HG03571 (cell line): ENCODE data around the gene TMEM270.
"Not testable (repeated sequence)": the region's sequence is repeated elsewhere in the genome, so short reads cannot be mapped to it uniquely, and the experiment has no call there.

ENCODE experiments used
- ATAC-seq: cut with Tn5 transposase; IDR thresholded peaks from one replicate; pipeline ENCODE4 v1.9.1; 2021; ENCODE audit not compliant: unreplicated experiment

The TMEM270 gene

DNA sequence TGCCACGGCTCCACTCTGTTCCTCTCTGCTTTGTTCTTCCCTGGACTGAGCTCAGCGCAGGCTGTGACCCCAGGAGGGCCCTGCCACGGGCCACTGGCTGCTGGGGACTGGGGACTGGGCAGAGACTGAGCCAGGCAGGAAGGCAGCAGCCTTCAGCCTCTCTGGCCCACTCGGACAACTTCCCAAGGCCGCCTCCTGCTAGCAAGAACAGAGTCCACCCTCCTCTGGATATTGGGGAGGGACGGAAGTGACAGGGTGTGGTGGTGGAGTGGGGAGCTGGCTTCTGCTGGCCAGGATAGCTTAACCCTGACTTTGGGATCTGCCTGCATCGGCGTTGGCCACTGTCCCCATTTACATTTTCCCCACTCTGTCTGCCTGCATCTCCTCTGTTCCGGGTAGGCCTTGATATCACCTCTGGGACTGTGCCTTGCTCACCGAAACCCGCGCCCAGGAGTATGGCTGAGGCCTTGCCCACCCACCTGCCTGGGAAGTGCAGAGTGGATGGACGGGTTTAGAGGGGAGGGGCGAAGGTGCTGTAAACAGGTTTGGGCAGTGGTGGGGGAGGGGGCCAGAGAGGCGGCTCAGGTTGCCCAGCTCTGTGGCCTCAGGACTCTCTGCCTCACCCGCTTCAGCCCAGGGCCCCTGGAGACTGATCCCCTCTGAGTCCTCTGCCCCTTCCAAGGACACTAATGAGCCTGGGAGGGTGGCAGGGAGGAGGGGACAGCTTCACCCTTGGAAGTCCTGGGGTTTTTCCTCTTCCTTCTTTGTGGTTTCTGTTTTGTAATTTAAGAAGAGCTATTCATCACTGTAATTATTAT is 28.9 kb upstream of the TMEM270 start:
- ATAC-seq: no peak

DNA sequence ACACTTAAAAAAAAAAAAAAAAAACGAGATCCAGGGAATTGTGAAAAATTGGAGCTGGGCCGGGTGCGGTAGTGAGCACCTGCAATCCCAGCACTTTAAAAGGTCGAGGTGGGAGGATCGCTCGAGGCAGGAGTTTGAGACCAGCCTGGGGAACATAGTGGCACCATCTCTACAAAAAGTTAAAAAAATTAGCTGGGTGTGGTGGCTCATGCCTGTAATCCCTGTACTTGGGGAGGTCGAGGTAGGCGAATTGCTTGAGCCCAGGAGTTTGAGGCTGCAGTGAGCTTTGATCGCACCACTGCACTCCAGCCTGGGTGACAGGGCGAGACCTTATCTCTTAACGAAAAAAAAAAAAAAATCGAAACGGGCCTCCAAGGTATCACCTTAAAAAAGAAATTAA is 28.2 kb upstream of the TMEM270 start:
- ATAC-seq: no peak

DNA sequence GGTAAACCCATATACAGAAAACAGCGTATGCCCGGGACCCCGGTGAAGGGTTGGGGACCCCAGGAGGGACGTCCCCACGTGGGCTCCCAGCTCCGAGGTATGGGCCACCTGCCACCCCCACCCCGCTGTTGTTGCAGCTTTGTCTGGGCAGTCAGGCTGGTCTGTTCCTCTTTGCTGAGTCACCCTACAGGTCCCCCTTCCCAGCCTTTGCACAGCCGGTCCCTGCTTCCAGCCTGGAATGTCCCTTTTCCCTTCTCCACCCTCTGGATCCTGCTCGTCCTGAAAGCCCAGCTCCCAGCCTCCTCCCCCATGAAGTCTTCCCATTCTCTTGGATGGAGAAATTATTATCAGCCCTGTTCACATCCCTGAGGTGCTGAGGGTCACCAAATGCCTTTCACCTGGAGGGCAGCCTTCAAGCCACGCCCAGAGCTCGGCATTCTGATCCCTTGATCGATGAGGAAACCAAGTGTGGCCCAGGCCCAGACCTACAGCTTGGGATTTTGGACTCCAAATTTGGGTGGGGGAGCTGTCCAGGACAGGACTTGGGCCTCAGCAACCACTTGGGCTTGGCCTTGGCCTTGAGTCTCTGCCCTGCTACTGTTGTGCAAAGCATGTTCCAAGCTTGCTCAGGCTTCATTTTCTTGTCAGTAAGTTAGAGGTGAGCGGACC is 27.6 kb upstream of the TMEM270 start:
- ATAC-seq: no peak

DNA sequence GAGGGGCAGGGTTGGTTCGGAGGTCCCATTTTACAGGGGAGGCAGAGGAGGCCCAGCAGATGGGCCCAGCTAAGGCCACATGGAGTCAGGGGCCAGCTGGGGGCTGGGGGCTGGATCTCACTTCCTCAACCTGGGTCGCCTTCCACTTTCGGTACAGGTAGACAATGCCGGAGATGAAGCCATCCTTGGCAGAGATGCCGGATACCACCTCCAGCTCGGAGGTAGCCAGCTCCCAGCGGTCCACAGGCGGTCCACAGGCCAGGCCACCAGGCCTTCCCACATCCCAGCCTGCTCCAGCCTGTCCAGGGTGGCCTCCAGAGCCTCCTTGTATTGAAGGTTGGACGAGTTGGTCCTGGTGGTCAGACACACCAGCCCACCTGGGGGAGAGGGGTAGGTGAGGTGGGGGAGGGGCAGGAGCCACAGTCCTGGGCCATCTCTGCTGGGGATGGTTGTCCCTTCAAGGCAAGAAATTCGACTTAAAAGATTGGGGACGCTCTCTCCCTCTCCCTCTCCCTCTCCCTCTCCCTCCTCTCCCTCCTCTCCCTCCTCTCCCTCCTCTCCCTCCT is 26.2 kb upstream of the TMEM270 start:
- no peak for ATAC-seq

DNA sequence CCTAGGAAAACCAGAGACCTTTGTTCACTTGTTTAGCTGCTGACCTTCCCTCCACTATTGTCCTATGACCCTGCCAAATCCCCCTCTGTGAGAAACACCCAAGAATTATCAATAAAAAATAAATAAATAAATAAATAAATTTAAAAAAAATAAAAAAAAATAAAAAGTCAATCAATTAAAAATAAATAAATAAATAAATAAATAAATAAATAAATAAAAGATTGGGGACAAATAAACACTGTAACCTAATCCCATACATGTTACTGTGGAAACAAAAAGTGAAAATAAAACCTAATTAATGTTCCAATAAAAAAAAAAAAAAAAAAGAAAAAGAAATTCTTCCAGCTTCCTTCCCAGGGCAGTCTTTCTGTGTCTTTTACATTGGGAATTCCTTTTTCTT is 23.8 kb upstream of the TMEM270 start:
- not testable (repeated sequence) for ATAC-seq

DNA sequence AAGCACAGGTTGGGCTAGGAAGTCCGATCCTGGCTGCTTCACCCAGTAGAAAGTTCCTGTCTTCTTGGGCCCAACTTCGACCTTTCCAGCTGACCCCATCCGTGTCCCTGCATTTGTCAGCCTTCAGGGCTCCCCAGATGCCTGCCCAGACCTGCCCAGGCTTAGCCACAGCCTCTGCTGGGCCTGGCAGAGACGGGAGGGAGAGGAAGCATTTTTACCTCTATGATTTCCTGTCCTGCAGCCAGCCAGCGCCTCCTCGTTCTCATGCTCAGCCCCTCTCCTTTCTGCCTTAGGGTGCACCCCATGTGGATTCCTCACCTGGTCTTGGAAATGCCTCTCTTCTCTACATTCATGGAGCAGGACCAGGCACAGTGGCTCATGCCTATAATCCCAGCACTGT is 22.3 kb upstream of the TMEM270 start:
- no peak for ATAC-seq

DNA sequence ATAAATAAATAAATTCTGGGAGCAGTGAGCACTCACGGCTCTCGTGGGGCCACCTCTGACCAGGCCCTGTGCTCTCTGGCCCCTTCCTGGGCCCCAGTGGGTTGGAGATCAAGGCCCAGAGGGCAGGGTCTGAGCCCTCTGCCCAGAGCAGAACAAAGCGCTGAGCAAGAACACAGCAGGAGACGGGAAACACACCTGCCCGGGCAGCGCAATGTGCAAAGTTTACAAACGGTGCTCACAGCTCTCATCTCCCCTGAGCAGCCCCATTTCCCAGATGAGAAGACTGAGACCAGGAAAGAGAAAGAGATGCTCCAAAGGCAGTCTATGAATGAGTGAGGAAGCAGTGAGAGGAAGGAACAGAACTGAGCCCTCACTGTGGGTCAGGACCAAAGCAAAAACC is 21.7 kb upstream of the TMEM270 start:
- ATAC-seq: no peak

DNA sequence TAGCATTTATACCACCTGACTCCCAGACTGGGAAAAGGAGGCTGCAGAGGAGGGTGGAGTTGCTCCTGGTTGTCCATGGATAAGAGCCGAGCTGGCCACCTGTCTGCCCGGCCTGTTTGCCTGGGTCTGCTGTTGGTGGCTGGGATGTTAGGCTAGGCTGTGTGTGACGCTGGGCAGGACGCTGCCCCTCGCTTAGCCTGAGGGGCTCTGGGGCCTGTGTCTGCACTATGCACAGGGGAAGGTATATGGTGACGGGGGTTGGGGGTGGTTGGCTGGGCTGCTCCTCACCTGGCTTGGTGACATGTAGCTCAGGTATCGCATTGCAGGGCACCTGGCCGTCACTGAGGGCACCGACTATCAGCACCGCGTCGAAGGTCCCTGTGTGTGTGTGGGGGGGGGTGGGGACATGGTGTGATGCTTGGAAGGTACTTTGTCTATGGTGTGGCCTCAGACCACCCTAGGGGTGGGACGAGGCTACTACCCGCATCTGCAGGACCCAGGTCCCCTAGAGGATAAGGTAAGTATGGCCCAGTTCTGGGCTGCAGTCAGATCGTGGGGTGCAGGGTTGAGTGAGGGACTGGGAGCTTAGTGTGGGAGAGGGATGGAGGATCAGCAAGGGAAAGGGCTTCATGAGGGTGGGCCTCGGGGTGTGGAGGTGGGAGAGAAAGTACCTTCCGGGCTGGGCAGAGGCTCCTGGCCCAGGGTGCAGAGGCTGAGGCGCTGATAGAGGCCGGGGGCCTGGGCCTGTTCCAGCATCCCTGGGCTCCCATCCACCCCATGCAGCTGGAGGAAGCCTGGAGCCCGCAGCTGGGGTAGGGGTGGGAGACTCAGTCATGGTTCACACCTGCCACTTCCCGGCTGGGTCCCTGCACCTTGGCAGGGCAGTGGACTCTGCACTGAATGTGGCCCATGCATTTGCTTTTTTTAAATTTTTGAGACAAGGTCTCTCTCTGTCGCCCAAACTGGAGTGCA is 20.9 kb upstream of the TMEM270 start:
- no peak for ATAC-seq

DNA sequence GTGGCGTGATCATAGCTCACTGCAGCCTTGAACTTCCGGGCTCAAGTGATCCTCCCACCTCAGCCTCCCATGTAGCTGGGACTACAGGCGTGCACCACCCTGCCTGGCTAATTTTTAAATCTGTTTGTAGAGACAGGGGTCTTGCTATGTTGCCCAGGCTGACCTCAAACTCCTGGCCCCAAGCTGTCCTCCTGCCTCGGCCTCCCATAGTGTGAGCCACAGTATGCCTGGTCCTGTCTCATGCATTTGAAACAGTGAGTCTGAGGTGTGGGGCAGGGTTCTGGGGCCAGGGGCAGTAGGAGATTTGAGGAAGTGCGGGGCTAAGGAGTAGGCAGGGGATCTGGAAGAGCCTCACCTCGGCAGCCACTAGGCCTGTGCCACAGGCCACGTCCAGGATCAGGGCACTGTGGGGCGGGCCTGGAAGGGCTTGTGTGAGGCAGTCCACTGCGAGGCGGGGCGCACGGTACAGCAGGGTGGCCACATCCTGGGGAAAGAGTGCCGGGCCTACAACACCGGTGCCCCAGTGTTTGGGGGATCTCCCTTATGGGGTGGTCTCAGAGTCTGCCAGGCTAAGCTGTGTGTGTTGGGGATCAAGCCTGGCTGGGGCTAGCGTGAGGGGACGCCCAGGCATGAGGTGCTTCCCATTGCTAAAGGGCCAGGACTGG is 20.1 kb upstream of the TMEM270 start:
- no peak for ATAC-seq

DNA sequence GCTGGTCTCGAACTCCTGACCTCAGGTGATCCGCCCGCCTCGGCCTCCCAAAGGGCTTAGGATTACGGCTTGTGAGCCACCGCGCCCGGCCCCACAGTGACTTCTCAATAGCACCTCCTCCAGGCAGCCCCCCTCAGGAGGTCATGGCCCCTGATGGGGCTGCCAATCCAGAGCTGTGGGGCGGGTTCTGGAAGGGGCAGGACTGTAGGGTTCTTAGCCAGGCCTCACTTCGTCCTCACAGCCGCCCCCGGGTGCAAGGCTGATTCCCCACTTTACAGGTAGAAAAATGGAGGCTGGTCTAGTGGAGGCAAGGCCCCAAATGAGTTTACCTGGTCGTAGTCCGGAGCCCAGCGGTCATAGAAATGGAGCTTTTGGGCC is 19.3 kb upstream of the TMEM270 start:
- ATAC-seq: no peak

DNA sequence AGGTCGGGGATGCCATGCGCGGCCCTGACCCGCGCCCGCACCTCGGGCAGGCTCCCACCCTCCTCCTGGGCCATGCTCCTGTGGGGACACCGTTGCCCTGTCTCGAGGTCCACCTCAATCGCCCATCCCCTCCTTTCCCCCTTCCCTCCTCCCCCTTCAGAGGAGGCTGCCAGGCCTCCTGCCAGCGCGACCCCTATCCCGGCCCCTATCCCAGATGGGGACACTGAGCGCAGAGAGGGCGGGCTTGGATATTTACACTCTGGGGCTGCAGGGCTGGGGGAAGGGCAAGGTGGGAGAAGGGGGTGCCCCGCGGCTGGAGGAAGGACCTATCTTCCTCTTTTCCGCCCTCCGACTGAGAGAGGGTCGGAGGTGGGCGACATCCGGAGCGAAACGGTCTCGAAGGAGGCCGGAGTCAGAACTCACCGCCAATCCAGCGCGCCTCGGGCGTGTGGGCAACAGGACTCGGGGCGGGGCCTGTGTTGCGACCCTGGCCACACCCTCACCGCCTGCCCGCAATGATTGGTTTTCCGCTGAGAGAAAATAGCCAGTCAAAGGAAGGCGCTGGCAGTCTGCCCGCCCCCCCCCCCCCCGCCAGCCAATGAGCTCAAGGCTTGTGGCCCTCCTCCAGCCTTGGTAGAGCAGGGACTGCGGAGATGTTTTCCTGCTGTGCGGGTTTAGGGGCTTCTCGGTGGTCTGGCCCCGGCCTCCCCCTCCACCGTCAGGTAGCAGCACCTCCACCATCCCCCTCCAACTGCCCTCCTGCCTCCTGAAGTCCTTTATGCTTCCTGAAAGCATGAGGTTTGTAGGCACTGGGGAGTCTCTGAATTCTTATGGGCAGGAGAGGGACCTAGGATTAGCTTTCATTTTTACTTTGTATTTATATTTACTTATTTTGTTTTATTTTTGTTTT is 18.6 kb upstream of the TMEM270 start, which contains the start of gene METTL27:
TSS of gene METTL27 (minus strand) at position 450 of the 910 bp plus-strand sequence. CDS start at position 74, 376 bp downstream.
- peak; percentile 81 for ATAC-seq

DNA sequence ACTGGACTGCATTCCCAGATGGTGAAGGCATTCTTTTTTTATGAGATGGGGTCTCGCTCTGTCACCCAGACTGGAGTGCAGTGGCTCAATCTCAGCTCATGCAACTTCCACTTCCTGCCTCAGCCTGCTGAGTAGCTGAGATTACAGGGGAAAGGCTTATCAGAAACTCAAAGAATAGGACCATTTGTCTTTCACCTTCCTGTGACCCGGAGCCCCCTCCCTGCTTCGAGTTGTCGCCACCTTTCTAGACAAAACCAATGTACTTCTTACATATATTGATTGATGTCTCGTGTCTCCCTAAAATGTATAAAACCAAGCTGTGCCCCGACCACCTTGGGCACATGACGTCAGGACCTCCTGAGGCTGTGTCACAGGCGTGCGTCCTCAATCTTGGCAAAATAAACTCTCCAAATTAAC is 16.8 kb upstream of the TMEM270 start:
- no peak for ATAC-seq

DNA sequence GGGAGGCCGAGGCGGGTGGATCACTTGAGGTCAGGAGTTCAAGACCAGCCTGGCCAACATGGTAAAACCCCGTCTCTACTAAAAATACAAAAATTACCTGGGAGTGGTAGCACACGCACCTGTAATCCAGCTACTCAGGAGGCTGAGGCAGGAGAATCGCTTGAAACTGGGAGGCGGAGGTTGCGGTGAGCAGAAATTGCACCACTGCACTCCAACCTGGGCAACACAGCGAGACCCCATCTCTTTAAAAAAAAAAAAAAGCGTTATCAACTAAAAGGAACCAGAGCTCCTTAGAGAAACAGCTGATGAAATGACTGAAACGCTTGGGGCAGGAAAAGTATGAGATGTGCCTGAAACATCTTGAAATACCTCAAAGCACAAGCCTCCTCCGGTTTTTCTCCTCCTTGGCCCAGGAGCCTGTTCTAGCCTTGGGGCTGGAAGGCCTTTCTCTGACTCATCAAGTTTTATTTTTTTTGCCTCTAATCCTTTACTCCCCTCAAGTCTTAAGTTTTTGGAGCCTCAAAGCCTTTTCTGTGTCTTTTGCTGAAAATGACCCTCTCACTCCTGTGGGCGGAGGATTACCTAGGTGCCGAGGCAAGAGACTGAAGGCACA is 16.0 kb upstream of the TMEM270 start:
- ATAC-seq: no peak

DNA sequence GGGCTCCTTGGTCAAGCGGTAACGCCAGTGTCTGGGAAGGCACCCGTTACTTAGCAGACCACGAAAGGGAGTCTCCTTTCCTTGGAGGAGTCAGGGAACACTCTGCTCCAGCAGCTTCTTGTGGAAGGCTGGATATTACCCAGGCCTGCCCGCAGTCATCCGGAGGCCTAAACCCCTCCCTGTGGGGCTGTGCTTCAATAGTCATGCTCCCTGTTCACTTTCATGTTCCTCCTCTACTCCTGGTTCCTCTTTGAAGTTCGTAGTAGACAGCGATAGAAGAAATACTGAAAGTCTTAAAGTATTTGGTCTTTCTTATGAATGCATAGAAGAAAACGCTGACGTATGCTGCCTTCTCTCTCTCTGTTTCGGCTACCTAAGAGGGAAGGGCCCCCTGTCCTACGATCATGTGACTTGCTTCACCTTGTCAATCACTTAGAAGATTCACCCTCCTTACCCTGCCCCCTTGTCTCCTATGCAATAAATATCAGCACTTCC is 15.2 kb upstream of the TMEM270 start:
- ATAC-seq: not testable (repeated sequence)

DNA sequence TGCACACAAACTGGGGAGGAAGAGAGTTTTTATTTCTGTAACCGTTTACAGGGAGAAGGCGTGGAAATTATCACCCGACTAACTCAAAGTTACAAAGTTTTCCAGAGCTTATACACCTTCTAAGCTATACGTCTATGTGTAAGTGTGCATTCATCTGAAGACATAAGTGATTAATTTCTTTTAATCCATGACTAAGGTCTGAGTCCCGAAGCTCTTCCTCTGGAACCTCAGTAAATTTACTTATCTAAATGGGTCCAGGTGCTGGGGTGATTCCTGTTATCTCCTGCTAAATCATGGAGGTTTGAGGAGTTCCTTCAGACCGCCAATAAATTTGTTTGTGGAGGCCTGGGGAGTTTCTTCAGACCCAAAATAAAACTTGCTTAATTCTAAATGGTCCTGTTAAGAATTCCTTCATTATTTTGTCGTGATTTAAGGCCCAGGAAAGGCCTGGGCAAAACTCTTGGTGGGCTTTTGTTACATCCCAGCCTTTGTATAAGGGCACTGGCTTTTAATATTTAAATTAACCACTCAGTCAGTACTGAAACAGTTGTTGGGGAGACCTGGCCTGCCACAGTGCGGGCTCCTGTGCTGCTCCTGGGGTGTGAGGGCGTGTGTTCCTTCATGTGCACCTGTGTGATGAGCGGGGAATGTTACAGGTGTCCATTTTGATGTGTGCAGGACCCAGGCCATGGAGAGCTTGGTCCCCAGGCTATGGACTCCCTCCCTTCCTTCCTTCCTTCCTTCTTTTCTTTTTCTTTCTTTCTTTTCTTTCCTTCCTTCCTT is 12.8 kb upstream of the TMEM270 start:
- ATAC-seq: no peak

DNA sequence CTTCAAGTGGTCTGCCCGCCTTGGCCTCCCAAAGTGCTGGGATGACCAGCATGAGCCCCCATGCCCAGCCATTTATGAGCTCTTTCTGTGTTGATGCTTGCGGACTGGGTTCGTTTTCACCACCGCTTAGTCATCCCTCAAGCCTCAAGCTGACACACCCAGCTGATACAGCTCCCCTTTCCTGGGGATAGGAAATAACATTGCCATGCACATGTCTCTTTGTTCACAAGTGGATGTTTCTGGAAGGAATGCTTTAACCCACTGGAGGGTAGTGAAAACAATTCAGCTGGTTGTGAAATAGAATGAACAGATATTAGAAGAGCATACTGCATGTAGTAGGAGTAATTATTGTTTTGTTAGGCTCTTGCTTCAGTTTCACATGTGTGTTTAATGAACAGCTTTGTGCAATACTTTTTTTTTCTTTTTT is 10.2 kb upstream of the TMEM270 start:
- no peak for ATAC-seq

DNA sequence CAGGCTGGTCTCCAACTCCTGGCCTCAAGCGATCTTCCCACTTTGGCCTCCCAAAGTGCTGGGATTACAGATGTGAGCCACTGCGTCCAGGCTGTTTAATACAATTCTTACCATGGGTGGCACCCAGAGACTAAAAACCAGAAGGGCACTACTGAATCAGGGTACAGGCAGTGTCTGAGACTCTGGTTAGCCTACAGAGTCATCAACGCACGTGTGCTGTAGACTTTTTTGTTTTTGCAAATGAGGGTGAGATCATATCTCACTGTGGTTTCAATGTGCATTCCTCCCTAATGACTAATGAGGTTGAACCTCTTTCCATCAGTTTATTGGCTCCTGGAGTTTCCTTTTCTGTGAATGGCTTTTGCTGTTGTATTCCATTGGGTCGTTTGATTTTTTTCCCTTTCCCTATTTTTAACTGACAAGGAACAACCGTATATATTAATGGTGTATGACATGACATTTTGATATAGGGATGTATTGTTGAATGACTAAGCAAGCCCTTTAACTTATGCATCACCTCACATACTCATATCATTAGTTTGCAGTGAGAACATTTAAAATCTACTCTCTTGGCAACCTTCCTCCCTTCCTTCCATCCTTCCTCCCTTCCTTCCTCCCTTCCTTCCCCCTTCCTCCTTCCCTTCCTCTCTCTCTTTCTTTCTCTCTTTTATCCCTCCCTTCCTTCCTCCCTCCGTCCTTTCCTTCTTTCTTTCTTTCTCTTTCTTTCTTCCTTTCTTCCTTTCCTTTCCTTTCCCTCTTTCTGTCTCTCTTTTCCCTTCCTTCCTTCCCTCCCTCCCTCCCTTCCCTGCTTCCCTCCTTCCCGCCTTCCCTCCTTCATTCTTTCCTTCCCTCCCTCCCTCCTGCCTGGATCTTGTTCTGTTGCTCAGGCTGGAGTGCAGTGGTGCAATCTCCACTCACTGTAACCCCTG is 9.3 kb upstream of the TMEM270 start:
- ATAC-seq: no peak
